ENCODE results near the gene FMN1.

GRCh38 chr15:33204926-33205325 is 10.4 kb upstream of the FMN1 start:
- TF ChIP-seq ZNF317 (CRISPR knock-in tag; IDR thresholded peaks at IDR 0.05; ENCODE audit: borderline replicate concordance, low read depth) (no peak), CTCF (IDR thresholded peaks at IDR 0.05) (no peak), USF1 (CRISPR knock-in tag; IDR thresholded peaks at IDR 0.05) (no peak), NFYB (CRISPR knock-in tag; conservative IDR thresholded peaks at IDR 0.05; ENCODE audit: low read depth) (no peak), ZNF263 (CRISPR knock-in tag; IDR thresholded peaks at IDR 0.05; ENCODE audit: low read depth) (no peak), ESRRA (CRISPR knock-in tag; IDR thresholded peaks at IDR 0.05; ENCODE audit: borderline replicate concordance) (no peak), SP1 (CRISPR knock-in tag; conservative IDR thresholded peaks at IDR 0.05) (no peak), MAX (CRISPR knock-in tag; IDR thresholded peaks at IDR 0.05) (no peak), PRRX2 (CRISPR knock-in tag; IDR thresholded peaks at IDR 0.05) (no peak), TCF7 (CRISPR knock-in tag; IDR thresholded peaks at IDR 0.05; ENCODE audit: low read depth) (no peak), NR1H2 (CRISPR knock-in tag; IDR thresholded peaks at IDR 0.05) (no peak), HMGXB4 (CRISPR knock-in tag; IDR thresholded peaks at IDR 0.05) (no peak), TP53 (CRISPR knock-in tag; IDR thresholded peaks at IDR 0.05) (no peak), ZNF121 (CRISPR knock-in tag; IDR thresholded peaks at IDR 0.05) (no peak)
